Prostate gland (tissue), 2 donors: ENCODE measurements around the gene STK36. TPM values are rescaled to one million over a fixed set of nuclear protein-coding genes. Genes with fewer than 3 reads are reported as not detected.

ENCODE experiments used
- DNase-seq: peaks from one replicate; pipeline ENCODE4 v3.0.0-alpha.2; 2019; ENCODE audit warnings: low spot score
- H3K27ac ChIP-seq, 2 donors: fragments of 200-600 bp; sonication (generic); 2 replicates each; pipeline ENCODE4 v1.5.1; 2017 to 2019
- H3K27me3 ChIP-seq: fragments of 200-600 bp; sonication (generic); replicated peaks from 2 replicates; pipeline ENCODE4 v1.5.1; 2019; ENCODE audit not compliant: insufficient read depth
- H3K36me3 ChIP-seq, 2 donors: fragments of 200-600 bp; sonication (generic); 1 replicate in 1 of 2; 2 replicates in 1 of 2; pipeline versions ENCODE4 v1.5.1 to v1.8.1; 2017 to 2019
- H3K4me1 ChIP-seq: fragments of 200-600 bp; sonication (generic); replicated peaks from 2 replicates; pipeline ENCODE4 v1.5.1; 2019
- H3K4me3 ChIP-seq, 2 donors: fragments of 200-600 bp; sonication (generic); 2 replicates each; pipeline ENCODE4 v1.5.1; 2017 to 2019
- H3K9me3 ChIP-seq: fragments of 200-600 bp; sonication (generic); 2 replicates; pipeline ENCODE4 v1.5.1; 2017
- POLR2A ChIP-seq: fragments of 450-650 bp; IDR thresholded peaks from one replicate; pipeline ENCODE4 v1.6.1; 2016; ENCODE audit warnings: antibody characterized with exemption, mild to moderate bottlenecking
- POLR2AphosphoS5 ChIP-seq: sonication (generic); formaldehyde crosslinking; IDR thresholded peaks from one replicate; pipeline ENCODE4 v1.6.1; 2017; ENCODE audit warnings: antibody characterized with exemption
- WGBS: methylation state at CpG from one replicate; pipeline ENCODE4 v1.1.5; 2018; 5-methylcytosine and 5-hydroxymethylcytosine counted together
- intact Hi-C: fragments of 100-400 bp; cut with DNase I; formaldehyde crosslinking; loops from one replicate; pipeline ENCODE4 v1.14.2; 2022
- total RNA-seq, 2 donors: library from RNA; depleted of rRNA; stranded (reverse); fragments of >200 nt; gene quantifications; one replicate each; pipeline ENCODE4 v1.1.0, GENCODE V29; 2016
- TF ChIP-seq, protein P1 (sequence below), 4 experiments: fragments of 200-600 bp in 2 of 4; fragments of 450-650 bp in 2 of 4; sonication (generic) in 2 of 4; IDR thresholded peaks; 1 replicate in 3 of 4; 2 replicates in 1 of 4; pipeline ENCODE4 v1.5.1; 2016 to 2019; ENCODE audit warnings: antibody characterized with exemption in 4 of 4, mild to moderate bottlenecking in 2 of 4, moderate library complexity in 2 of 4

STK36 gene
- total RNA-seq, 2 donors from 2014 or later, result 22.0 to 90.9 TPM

DNA sequence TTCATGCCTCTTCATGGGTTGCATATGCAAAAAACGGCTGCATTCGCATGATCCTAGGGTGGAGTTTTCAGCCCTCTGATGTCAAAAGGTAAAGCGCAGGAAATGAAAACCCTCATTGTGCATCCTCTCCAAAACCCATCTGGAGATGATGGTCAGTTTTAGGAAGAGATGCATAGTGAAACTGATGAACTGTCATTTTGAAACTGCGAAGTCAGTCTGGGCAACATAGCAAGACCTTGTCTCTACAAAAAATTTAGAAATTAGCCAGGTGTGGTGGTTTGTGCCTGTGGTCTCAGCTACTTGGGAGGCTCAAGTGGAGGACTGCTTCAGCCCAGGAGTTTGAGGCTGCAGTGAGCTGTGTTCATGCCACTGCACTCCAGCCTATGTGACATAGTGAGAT, 36.2 kb downstream of the STK36 start:
- Histone ChIP-seq H3K4me1 (no peaks in the 10 kb centered on the region), H3K27ac (no peak overlapping the region), H3K27me3 (no peaks in the 10 kb centered on the region), H3K4me3 (no peak overlapping the region), H3K9me3 (no peaks in the 10 kb centered on the region), H3K36me3 (no peaks in the 10 kb centered on the region)
- no peak for DNase-seq
- intact Hi-C loops, result no loop called here
- no peak for TF ChIP-seq POLR2AphosphoS5
- no peak for TF ChIP-seq POLR2A
- TF ChIP-seq, protein P1, sequence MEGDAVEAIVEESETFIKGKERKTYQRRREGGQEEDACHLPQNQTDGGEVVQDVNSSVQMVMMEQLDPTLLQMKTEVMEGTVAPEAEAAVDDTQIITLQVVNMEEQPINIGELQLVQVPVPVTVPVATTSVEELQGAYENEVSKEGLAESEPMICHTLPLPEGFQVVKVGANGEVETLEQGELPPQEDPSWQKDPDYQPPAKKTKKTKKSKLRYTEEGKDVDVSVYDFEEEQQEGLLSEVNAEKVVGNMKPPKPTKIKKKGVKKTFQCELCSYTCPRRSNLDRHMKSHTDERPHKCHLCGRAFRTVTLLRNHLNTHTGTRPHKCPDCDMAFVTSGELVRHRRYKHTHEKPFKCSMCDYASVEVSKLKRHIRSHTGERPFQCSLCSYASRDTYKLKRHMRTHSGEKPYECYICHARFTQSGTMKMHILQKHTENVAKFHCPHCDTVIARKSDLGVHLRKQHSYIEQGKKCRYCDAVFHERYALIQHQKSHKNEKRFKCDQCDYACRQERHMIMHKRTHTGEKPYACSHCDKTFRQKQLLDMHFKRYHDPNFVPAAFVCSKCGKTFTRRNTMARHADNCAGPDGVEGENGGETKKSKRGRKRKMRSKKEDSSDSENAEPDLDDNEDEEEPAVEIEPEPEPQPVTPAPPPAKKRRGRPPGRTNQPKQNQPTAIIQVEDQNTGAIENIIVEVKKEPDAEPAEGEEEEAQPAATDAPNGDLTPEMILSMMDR (IDR thresholded peaks at IDR 0.05), result no peak
- WGBS, result 95% methylated on average over 4 of the region's 4 CpGs

DNA sequence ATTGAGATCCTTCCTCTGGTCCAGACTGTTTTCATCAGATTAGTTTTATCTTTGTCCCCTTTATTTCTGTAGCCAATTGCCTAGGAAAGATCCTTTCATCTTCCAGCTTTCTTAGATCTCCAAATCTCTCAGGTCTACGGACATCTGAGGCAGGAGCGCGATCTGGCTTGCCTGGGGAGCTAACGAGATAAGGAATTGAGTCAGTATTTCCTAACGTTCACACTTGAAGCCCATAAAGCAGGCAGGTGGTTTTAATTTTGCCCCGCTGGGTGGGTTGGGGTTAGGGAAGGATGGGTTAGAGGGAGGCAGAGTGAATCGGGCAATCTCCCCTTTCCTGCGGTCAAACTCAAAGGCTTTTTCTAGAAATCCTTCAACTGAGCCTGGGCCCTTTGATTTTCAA, 38.0 kb downstream of the STK36 start:
- H3K9me3 ChIP-seq, result no peaks in the 10 kb centered on the region
- no peak for DNase-seq
- no peaks in the 10 kb centered on the region for H3K27me3 ChIP-seq
- H3K4me3 ChIP-seq, result no peak overlapping the region
- WGBS, result 73% methylated on average over 8 of the region's 8 CpGs
- H3K27ac ChIP-seq, result no peak overlapping the region
- TF ChIP-seq, protein P1 (IDR thresholded peaks at IDR 0.05), result no peak
- TF ChIP-seq POLR2A (no peak), POLR2AphosphoS5 (no peak)
- H3K4me1 ChIP-seq, result no peaks in the 10 kb centered on the region
- intact Hi-C loops, result loop anchor here (2.0 kb wide), 1 partner anchor 137 kb away; no protein-coding TSS in a partner anchor
- no peaks in the 10 kb centered on the region for H3K36me3 ChIP-seq

DNA sequence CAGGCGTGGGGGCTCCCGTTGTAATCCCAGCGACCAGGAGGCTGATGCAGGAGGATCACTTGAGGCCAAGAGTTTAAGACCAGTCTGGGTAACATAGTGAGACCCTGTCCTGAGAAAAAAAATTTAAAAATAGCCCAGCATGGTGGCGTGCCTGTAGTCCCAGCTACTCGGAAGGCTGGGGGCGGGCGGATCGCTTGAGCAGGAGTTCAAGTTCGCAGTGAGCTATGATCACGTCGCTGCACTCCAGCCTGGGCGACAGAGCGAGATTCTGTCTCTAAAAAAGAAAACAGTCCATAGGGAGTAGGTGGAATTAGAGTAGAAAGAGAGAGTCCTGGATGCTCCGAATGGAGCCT, 38.4 kb downstream of the STK36 start:
- no peak for DNase-seq
- no peak for TF ChIP-seq POLR2A
- 40% methylated on average over 14 of the region's 14 CpGs for WGBS
- Histone ChIP-seq H3K27ac (peak overlapping the region in 1 of 2 donors; percentile 93), H3K4me1 (no peaks in the 10 kb centered on the region), H3K36me3 (no peaks in the 10 kb centered on the region), H3K4me3 (peak overlapping the region; percentile 69 to 78), H3K27me3 (no peaks in the 10 kb centered on the region), H3K9me3 (no peaks in the 10 kb centered on the region)
- intact Hi-C loops, result loop anchor here (2.0 kb wide), 1 partner anchor 136 kb away; no protein-coding TSS in a partner anchor

DNA sequence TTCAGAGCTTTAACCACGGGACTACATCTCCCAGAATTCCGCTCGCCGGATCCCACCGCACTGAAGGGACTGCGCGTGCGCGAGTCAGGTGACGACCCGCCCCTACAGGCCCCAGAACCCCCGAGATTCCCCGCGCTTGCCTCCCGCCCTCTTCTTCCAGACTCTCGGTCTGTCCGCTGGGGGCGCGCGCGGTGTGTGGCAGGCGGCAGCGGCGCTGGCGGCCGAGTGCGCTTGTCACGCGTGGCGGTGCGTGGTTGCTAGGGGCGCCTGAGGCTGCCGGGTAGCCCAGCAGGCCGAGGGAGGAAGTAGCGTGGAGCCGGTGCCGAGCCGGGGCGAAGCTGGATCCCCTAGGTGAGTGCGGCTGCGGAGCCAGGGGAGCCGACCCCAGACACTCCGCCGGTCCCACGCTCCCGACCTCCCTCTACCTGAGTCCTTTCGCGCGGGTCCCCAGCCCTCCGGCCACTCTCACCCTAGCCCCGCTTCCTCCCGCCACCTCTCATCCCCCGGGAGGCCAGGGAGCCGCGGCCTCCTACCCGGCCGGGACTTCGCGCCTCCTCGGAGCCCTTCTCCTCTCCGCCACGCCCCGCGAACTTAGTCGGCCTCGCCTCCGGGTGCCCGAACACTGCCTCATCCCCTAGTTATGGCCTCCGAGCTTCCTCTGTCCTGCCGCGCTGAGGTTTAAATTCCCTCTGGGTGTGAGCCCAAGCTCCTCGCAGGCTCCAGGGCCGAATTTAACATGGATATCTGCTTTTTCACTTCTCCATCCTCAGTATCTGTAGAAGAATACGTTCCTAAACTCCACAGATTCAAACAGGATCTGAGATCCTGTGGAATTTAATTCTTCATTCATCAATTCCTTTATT, 39.0 kb downstream of the STK36 start, which contains the start of gene TTLL4:
Gene TTLL4 (plus strand): TSS at position 149 of the 863 bp plus-strand sequence. CDS start 26,842 bp downstream, outside the sequence.
- no peaks in the 10 kb centered on the region for H3K4me1 ChIP-seq
- WGBS, result under 1% methylated on average over 65 of the region's 74 CpGs
- no peaks in the 10 kb centered on the region for H3K9me3 ChIP-seq
- TF ChIP-seq, protein P1 (IDR thresholded peaks at IDR 0.05), result peak; percentile 89 to 99 (median 93)
- TF ChIP-seq POLR2A (peak; percentile 87), POLR2AphosphoS5 (peak; percentile 97)
- H3K4me3 ChIP-seq, result peak within 1 kb of the TSS; percentile 69 to 78
- intact Hi-C loops, result loop anchor here (2.0 kb wide), 1 partner anchor 136 kb away; no protein-coding TSS in a partner anchor
- peak within 1 kb of the TSS; percentile 93 to 95 for H3K27ac ChIP-seq
- no peaks in the 10 kb centered on the region for H3K27me3 ChIP-seq
- DNase-seq, result peak; percentile 97
- no peaks in the 10 kb centered on the region for H3K36me3 ChIP-seq

DNA sequence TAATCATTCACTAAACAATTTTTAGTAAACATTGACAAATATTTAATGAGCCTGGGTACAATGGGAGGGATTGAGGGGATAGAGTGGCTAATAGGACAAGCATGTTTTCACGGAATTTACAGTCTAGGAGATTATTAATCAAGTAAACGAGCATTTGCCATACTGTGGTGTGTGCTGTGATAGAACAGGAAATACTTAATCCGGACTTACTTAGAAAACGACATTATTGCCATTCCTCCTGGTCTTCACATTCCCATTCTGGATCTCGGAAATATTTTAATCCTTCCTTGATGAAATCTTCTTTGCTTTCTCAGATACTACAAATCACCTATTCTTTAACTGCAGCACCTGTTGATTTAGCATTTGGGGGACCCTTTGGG, 39.7 kb downstream of the STK36 start:
- intact Hi-C loops, result loop anchor here (2.0 kb wide), 1 partner anchor 135 kb away; no protein-coding TSS in a partner anchor
- 7% methylated on average over 5 of the region's 5 CpGs for WGBS
- no peaks in the 10 kb centered on the region for H3K4me1 ChIP-seq
- H3K4me3 ChIP-seq, result peak overlapping the region; percentile 69 to 78
- no peak for DNase-seq
- no peak for TF ChIP-seq POLR2A
- TF ChIP-seq, protein P1 (IDR thresholded peaks at IDR 0.05), result no peak
- no peaks in the 10 kb centered on the region for H3K36me3 ChIP-seq
- H3K27me3 ChIP-seq, result no peaks in the 10 kb centered on the region
- H3K27ac ChIP-seq, result peak overlapping the region; percentile 93 to 95
- H3K9me3 ChIP-seq, result no peaks in the 10 kb centered on the region
